SK-MEL-5 (cell line): ENCODE results near the gene GGA1. TPM values are rescaled to one million over a fixed set of nuclear protein-coding genes. Genes with fewer than 3 reads are reported as not detected.

Experiments used
- DNase-seq: peaks from one replicate; pipeline ENCODE4 v3.0.0-alpha.2; 2016; ENCODE audit warnings: low read depth, low spot score
- in situ Hi-C: cut with HindIII; loops from 2 replicates; pipeline ENCODE4 v1.10.0; 2016; ENCODE audit warnings: low sequenced_read_pairs, high pct_unique_total_duplicates, low pct_unique_long_range_greater_than_20kb
- total RNA-seq: library from RNA; depleted of rRNA; stranded (reverse); fragments of >200 nt; shearing (Covaris generic); gene quantifications from 2 replicates; pipeline ENCODE4 v1.2.3, GENCODE V29; 2014

GGA1 gene
- total RNA-seq, 1 experiment from 2014 or later: 70.3 TPM

DNA sequence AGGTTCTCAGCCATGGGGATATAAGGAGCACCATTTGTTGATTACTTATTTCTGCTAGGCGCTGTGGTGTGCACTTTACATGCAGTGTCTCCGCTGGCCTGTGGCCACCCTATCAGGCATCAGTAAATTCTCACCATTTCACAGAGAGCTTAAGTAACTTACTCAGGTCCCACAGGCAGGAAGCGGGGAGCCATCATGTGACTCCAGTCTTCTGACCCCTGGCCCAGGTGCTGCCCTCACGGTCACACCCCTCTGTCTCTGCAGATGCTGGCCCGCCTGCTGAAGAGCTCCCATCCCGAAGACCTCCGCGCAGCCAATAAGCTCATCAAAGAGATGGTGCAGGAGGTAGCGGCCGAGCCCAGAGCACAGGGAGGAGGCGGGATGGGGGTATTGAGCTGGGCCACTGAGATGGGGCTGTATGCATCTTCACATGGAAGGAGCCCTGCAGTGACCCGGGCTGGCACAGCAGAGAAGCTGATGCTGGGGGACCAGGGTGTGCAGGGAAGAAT lies 12.8 kb downstream of the GGA1 start:
- no peak for DNase-seq
- in situ Hi-C loops: no loop called here

DNA sequence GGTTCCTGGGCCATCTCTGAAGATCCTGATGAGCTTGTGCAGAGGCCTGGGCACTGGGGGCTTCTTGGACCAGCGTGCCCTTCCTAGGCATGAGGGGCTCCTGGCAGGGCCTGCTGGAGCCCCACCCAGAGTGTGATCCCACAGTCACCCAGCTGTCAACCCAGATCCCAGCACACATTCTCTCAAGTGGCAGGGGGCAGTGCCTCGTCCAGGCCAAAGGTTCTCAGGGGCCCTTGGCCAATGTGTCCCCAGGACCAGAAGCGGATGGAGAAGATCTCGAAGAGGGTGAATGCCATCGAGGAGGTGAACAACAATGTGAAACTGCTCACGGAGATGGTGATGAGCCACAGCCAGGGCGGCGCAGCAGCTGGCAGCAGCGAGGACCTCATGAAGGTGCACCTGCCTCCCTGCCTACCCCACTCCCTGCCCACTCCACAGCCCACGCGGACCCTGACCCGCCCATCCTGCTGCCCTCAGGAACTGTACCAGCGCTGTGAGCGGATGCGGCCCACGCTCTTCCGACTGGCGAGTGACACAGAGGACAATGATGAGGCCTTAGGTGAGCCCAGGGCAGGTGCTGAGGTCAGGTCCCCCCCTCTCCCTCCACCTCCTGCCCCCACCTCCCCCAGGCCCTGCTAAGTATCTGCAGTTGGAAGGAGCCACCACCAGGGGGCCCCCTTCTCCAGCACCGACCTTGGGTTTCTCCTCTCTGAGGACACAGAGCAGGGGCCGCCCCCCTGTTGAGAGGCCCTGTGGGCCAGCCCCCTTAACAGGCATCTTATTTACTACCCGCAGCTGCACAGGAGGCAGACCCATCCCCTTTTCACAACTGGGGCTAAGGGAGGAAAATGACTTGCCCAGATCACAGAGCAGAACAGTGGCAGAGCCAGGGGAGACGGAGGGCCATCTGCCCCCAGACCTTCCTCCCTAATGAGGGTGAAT lies 14.7 kb downstream of the GGA1 start:
- in situ Hi-C loops: no loop called here
- peak; percentile 69 for DNase-seq

DNA sequence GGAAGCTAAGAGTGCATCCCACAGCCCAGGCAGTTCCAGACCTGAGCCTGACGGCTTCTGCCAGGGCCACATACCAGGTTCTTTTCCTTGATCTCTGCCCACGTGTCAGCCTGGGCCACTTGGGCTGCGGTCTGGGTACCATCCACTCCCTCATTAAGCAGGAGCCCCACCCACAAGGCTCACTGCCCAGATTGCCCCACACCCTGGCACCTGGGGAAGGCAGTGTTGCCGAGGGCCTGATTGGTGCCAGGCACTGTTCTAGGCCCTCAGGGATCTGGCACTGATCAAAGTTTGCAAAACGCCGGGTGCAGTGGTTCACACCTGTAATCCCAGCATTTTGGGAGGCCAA lies 15.4 kb downstream of the GGA1 start:
- in situ Hi-C loops: no loop called here
- no peak for DNase-seq

DNA sequence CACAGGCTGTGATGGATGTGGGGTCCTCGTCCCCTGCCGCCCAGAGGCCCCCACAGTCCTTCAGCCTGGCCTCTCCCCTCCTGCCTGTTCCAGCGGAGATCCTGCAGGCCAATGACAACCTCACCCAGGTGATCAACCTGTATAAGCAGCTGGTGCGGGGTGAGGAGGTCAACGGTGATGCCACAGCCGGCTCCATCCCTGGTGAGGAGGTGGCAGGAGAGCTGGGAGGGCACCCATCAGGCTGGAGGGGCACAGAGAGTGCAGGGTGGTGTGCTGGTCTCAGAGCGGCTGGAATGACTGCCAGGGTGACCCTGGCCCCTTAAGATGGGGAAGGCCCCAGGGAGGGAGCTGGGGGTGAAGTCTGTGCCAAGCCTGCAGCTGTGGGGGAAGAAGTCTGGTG lies 16.2 kb downstream of the GGA1 start:
- in situ Hi-C loops: no loop called here

DNA sequence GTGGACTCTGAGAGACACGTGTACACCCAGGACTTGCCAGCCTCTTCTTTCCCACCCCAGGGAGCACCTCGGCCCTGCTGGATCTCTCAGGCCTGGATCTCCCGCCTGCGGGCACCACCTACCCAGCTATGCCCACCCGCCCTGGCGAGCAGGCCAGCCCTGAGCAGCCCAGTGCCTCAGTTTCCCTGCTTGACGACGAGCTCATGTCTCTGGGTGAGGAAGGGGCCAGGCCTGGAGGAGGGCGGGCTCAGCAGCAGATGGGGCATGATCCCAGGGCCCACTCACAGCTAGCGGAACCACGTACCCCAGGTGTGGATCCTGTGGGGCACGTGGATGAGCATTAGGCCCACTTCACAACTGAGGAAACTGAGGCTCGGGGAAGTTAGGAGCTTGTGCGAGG lies 17.1 kb downstream of the GGA1 start:
- in situ Hi-C loops: no loop called here
- no peak for DNase-seq

More for the DNA sequence above, 16.2 kb downstream of the GGA1 start:
- DNase-seq: no peak

DNA sequence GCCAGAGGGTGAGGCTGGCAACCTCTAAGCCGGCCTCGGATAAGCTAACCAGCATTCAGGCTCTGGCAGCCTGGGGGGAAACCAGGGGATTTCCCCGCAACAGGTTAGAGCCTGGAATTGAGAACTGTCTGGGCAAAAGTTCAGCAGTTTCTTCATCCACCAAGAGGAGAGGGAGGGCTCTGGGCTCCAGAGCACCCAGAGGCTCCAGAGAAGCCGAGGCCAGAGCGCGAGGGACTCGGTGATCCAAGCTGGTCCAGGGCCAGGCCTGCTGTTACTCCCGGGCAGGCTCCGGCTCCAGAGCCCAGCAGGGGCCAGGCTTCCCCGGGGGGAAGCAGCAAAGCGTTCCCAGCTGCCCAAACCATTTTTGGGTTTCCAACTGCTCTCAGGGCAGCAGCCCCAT lies 17.5 kb downstream of the GGA1 start:
- in situ Hi-C loops: no loop called here
- DNase-seq: no peak

DNA sequence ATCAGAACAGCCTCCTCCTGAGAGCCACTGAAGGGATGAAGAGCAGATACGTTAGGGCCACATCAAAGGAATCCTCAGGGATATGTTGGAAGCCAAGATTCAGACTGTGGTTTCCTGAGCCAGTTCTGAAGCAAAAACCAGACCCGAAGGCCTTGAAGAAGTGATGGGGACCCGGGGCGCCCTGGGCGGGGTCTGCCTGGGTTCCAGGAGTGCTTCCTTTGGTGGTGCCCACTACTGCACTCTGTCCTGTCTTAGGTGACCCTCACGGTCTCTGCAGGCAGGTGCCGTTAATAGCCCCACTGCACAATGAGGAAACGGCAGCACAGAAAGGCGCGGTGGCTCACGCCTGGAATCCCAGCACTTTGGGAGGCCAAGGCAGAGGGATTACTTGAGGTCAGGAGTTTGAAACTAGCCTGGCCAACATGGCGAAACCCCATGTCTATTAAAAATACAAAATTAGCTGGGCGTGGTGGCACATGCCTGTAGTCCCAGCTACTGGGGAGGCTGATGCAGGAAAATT lies 18.0 kb downstream of the GGA1 start:
- no peak for DNase-seq
- in situ Hi-C loops: no loop called here

DNA sequence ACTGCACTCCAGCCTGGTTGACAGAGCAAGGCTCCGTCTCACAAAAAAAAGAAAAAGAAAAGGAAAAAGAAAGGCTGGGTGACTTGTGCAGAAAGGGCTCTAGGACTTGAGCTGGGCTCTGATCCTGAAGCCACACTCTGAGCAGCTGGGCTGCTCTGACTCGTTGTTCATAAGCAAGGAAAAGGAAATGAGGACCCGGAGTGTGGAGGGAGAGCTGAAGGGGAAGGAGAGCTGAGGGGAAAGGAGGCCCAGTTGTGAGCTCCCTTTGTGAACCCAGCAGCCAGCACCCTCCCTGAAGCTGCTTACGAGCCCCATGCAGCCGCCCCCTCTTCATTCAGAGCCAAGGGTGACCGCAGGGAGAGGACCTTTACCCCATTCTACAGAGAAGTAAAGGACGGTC lies 18.5 kb downstream of the GGA1 start:
- DNase-seq: no peak
- in situ Hi-C loops: no loop called here

DNA sequence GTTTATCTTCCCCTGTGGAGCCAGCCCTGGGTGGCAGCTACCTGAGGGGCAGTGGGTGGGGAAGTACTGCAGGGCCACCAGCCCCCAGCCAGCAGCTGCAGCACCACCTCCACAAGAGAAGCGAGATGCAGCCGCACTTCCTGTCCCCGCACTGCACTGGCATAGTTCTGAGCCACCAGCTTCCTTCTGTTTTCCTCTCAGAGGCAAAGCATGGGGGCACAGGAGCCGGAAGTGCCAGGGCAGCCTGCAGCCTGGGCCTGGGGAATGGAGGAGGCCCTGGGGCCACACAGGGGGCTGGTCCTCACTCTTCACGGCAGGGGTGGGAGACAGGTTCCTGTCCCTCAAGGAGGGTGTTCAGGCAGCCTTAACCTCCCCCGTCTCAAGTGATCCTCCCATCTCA lies 18.9 kb downstream of the GGA1 start:
- DNase-seq: no peak
- in situ Hi-C loops: no loop called here

DNA sequence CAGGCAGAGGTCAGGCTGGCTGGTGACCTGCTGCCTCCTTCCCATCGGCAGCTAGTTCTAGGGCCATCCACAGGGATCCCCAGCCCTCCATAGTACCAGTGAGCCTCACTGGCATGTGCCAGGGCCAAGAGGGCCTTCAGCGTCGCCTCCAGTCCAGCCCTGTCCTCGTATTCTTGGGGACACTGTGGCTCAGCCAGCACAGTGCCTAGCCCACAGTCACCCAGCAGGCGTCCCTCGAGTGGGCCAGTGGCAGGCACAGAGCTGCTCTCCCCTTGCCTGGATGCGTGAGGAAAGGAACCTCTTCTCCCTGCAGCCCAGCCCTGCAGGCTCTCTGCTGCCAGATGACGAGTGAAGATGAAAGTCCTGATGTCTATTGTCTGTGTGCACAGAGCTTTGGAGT lies 20.2 kb downstream of the GGA1 start:
- in situ Hi-C loops: no loop called here
- no peak for DNase-seq

DNA sequence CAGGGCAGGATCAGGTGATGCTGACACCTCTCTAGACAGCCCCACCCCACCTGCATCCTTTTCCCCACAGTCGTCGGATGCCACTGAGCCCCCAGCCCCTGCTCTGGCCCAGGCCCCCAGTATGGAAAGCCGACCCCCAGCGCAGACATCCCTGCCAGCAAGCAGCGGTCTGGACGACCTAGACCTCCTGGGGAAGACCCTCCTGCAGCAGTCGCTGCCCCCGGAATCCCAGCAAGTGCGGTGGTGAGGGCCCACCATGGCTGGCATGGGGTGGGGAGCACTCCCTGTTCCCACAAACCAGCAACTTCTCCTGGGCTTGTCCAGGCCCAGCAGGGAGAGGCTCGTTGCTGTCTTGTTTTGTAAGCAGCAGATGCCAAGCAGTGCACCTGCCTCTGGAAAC lies 21.3 kb downstream of the GGA1 start:
- DNase-seq: no peak
- in situ Hi-C loops: no loop called here

DNA sequence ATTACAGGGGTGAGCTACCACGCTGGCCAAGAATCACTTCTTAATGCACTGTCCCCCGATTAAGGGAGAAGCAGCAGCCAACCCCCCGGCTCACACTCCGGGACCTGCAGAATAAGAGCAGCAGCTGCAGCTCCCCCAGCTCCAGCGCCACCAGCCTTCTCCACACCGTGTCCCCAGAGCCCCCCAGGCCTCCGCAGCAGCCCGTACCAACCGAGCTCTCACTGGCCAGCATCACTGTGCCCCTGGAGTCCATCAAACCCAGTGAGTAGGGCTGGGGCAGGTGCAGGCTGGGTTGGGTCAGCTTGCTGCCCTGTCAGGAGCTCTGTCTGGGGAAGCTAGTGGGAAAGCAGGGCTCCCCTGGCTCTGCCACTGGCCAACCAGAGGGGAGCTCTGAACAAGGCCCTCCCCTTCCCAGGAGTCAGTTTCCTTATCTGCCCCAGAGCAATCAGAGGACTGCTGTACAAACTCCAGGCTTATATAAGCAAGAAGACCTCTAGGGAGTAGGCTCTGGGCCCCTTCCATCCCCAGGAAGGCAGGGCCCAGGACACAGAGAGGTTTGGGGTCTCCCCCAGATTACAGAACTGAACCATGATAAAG lies 22.3 kb downstream of the GGA1 start:
- DNase-seq: no peak
- in situ Hi-C loops: no loop called here

DNA sequence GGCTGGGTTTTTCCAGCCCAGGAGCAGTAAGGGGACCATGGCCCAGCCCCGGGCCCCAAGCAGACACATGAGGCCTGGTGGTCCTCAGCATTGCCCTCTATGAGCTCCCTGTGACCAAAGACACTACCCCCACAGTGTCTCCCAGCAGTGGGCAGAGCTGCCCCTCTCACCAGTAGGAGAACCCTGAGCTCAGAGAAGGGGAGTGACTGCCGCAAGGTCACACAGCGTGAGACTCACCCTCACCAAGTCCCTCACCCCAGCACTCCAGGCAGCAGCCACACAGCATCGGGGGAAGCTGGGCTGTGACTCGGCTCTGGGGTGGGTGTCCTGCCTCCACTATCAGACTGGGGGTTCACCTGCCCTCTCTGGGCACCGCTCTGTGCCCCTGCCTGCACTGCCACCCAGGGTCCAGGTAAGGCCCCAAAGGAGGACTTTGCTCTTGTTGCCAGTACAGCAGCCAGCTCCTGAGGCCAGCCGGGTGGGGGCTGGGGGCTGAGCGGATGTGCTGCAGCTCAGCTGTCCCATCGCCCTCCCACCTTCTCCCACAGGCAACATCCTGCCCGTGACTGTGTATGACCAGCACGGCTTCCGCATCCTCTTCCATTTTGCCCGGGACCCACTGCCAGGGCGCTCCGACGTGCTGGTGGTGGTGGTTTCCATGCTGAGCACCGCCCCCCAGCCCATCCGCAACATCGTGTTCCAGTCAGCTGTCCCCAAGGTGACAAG lies 23.0 kb downstream of the GGA1 start:
- DNase-seq: no peak
- in situ Hi-C loops: no loop called here

DNA sequence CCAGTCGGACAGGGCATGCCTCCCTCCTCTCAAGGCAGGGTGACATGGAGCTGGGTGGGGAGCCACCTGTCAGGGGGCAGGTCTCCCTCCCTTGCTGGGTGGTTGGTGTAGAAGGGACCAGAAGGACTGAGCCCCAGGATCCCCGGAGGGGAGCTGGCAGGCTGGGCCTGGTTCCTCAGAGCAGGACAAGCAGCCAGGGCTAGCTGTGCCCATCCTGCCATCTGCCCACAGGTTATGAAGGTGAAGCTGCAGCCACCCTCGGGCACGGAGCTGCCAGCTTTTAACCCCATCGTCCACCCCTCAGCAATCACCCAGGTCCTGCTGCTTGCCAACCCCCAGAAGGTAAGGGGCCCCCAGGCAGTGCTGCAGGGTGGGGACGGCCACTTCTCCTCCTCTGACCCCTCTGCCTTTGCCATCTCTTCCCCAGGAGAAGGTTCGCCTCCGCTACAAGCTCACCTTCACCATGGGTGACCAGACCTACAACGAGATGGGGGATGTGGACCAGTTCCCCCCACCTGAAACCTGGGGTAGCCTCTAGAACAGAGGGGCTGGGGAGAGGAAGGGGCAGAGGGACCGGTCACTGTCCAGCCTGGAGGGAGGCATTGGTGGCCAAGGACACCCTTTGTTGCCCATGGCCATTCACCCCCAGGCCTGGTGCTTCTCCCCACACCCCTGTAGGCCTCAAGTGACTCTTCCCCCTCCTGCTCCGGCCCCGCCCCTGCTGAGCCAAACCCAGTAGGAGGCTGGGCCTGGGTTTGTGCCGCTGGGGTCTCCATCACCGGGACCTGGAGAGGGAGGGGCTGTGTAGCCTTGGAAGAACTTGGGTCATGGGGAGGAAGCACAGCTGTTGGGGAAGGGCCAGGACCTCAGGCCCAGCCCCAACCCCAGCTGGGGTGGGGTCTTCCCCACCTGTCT lies 23.8 kb downstream of the GGA1 start:
- in situ Hi-C loops: no loop called here
- DNase-seq: no peak

DNA sequence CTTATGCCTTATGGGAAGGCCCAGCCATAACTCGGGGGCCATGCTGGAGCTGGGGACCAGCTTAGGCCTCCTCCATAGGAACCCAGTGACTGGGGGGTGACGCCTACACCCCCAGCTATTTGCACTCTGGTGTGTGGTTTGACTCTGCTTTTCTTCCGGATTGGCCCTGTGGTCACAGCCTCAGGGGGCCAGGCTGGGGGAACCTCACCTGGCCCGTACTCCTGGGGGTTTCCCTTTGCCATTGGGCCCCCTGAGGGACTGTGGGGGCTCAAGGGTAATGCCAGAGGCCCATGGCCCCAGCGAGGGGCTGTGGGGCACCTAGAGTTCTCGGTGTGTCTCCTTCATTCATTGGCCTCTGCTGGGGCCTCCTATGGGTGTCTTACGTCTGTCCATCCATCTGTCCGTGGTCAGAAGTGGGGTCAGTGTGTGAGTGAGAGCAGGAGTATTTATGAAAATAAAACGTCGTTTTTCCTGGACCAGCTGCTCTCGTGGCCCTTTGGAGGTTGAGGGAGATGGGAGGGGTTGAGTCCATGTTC lies 24.5 kb downstream of the GGA1 start:
- DNase-seq: no peak
- in situ Hi-C loops: no loop called here

DNA sequence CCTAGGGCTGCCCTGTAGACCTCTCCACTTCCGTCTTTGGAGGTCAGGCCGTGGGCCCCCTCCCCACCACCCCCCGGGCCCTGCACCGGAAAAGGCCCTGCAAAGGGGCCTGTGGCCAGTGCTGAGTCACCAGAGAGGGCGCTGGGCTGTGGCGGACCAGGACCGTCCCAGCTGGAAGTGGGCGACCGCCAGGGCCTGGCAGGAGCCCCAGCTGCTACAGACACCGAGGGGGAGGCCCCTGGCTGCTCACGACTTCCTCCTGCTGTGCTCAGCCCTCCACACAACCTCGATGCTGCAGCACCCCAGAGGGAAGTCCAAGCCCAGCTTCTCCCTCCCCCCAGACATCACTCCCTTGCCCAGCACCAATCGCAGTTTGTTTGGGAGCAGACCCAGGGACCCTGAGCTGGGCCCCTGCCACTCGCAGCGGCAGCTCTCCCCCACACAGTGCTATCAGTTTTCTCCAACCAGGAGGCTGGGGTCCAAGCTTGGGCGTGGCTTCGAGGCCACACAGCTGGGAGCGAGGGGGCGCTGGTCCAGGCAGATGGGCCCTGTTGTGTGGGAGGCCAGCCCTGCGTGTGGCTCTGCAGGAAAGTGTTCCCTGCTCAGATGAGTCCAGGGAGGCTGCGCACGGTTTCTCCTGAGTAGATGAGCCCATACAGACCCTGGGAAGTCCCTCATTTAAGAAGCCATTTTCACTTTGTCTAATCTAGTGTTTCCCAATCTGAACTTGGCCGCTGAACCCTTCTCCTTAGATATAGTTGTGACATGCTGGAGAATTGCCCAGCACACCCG lies 25.2 kb downstream of the GGA1 start:
- no peak for DNase-seq
- in situ Hi-C loops: no loop called here
